SHP77 treated with DMSO at 0.1 percent for 48 hours (cell line): ENCODE data around the gene PRDM2.

Source experiments
- DNase-seq: peaks from one replicate; lab custom pipeline; 2025; lab: John Stamatoyannopoulos, UW

The PRDM2 gene

DNA sequence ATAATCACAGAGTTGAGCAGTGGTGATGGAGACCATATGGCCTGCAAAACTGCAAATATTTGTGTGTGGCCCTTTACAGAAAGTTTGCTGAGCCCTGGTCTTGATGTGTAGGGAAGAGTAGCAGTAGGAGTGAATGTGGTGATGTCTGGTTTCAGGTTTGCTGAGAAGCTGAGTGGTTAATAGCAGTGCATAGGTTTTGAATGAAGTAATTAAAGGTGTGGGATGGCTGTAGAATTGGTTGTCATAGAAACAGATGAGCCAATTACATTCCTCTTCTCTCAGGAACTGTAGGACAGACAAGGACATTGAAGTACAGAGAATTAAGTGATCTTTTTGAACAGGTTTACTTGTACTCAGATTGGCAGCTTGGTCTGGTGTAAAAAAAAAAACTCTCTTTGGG lies 37.4 kb downstream of the PRDM2 start:
- no peak for DNase-seq

DNA sequence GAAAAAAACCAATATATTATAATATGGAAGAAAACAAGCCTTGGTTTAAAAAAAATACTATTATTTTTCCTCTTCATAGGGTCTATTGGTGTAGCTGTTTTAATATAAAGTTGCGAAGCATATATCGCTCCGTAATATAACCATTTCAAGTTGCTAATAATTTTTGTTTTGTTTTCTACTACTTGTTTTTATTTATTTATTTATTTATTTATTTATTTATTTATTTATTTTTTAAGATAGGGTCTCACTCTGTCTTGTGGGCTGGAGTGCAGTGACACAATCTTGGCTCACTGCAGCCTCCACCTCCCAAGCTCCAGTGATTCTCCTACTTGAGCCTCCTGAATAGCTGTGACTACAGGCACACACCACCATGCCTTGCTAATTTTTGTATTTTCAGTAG lies 46.4 kb downstream of the PRDM2 start:
- DNase-seq: no peak

DNA sequence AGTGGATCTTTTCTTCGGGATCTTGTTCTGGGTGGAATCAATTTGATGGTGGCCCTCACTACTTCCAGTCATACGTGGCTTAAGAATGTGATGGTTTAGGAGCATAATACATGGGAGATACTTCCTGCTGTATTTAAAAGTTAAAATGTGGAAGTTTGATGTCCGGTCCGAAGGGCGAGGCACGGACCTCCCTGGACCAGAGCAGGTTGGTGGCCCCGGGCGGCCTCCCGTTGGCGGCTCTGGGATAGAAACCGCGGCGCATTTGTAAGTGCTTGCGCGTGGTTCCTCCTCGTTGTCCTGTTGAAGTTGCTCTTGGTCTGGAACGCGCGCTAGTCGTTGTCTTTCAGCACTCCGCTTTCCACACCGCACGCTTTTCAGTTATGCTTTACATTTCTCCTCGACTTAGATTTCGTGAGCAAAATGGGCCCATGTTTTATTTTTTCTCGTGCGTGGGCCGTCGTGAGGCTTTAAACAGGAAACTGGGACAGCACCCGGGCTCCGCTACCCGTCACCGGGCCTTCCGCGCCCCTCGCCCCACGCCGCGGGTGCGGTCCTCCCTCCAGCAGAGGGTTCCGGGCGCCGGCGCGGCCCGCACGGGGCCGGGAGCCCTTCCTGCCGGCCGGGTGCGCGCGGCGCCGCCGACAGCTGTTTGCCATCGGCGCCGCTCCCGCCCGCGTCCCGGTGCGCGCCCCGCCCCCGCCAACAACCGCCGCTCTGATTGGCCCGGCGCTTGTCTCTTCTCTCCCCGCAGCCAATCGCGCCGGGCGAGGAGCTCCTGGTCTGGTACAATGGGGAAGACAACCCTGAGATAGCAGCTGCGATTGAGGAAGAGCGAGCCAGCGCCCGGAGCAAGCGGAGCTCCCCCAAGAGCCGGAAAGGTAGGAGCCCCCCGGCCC lies 48.9 kb downstream of the PRDM2 start:
- DNase-seq: peak; percentile 72

DNA sequence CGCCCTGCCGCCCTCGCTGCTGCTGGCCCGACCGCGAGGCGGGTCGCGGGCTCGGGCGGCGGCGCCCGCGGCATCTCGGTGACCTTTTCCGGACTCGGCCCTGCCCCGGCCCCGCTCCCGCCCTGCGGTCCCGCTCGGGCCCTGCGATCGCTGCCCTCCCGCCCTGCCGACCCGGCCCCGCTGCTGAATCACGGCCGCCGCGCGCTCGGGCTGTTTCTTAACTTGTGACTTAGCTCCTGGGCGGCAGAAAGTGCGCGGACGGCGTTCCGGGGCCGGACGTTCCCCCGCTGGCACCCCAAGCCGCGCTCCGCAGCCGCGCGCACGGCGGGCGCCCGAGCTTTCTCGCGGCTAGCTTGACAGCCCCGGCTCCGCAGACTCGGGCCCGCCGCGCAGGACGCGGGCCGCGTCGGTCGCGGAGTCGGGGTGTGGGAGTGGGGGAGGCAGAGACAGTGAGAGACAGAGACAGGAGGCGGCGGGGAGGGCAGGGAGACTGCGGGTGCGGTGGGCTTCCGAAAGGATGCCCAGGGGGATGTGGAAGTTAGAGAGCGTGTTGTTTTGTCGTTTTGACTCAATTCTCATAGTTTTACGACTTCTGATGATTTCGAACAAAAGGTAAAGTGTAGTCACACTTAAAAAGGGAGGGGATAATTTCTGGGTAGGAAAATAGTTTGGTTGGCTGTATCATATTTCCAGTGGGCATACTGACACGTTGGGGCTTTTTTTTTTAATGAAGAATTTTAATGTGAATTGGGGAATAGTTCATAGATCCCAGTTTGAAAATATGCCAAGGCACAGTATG lies 49.8 kb downstream of the PRDM2 start:
- DNase-seq: no peak

DNA sequence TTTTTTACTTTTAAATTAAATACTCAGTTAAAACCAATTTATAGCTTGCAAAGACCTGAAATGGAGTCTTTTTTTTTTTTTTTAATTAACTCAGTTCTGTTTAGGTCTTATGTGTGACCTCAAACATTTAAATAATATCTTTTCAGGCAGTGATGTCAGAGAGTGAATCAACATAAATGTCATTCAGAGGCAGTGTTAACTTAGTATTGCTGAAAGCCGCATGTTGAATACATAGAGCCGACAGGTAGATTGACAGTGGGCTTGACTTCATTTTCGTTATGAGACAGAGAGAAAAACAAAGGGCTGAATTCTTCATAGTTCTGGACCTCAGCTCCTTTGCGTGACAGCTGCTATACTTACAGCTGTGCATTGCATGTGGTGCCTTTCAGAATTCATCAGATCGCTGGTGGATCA lies 51.5 kb downstream of the PRDM2 start:
- DNase-seq: no peak

DNA sequence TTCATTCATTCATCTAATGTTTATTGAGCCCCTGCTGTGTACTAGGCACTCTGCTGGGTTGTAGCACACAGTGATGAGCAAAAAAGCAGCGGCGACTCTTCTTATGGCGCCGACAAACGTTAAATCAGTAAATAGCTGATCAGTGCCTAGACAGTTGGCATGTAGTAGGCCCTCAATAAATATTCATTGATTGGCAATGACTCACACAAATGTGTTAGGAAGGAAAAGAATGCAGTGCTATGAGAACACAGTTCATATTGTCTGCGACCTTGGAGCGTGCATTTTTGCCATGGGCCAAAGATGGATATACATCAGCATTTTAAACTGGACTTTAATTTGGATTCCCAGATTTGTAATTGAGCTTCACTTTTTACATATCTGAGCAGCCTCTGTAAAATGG lies 52.0 kb downstream of the PRDM2 start:
- no peak for DNase-seq

DNA sequence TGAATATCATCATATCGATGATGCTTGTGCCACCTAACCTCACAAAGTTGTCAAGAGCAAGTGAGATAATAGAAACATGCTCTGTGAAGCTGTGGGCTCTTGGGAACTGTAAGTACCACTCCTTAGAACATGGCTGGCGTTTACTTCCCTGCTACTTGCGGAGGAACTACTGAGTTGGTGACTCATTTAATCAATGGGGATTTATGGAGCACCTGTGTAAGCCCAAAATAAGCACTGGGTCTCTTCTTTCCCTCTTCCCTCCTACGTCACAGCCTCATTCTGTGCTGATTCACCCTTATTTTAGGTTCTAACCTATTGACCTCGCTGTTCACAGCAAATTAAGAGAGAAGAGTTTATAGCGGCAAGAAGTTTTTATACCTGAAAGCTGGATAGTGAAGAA lies 52.9 kb downstream of the PRDM2 start:
- DNase-seq: no peak

DNA sequence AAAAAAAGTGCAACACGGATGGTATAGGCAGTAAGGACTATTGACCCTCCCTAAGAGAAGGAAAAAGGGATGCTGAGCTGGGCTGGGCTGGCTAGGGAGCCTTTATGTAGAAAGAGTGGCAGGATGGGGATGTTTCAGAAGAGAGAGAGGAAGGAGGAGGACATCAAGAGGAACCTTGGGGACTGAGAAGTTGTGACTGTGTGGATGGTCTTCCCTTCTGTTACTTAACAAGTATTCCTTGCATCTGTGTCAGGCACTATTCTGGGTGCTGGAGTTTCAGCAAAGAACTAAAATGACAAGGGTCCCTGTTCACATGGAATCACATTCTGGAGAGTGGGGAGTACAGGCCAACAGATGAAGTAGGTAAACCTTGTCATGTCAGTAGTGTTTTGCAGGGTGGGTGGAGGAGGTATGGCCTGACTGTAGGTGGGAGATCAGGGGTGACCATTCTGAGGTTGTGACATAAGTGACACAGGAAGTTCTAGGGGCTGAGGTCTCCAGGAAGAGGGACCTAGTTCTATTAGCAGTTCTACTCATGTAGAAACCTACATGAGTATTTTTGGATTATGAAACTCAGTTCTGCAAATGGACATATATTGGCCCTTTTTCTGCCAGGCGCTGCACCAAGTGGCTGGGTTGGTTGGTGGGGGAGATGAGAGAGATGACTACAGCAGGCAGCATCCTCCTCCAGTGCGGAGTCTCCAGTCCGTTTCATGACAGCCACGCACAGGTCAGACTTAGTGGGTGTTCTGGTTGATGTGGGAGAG lies 53.8 kb downstream of the PRDM2 start:
- no peak for DNase-seq

DNA sequence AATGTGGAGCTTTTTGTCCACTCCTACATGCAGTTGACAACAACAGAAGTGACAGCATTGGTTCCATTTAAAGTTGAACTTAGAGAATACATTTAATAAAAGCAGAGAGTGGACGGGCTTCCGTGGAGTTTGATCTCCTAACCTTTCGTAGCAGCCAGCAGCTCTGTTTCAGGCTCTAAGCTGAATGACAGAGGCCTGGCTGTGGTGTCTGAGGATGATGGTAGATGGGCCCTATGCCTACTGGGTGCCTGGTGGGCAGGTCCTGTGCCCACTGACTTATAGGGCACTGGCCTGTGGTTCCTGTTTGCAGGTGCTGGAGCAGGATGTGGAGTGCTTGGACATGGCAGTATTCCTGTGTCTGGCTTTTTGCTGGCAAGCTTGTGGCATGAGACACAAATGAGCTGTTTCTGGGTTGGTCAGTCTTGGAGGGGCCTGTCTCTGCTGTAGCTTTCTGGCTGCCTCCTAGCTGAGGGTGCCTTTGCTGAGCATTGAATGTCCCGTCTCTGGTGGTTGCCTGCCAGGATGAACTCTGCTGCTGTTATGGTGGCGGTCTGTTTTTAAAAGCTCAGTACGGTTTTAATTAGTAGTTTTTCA lies 54.6 kb downstream of the PRDM2 start:
- no peak for DNase-seq

DNA sequence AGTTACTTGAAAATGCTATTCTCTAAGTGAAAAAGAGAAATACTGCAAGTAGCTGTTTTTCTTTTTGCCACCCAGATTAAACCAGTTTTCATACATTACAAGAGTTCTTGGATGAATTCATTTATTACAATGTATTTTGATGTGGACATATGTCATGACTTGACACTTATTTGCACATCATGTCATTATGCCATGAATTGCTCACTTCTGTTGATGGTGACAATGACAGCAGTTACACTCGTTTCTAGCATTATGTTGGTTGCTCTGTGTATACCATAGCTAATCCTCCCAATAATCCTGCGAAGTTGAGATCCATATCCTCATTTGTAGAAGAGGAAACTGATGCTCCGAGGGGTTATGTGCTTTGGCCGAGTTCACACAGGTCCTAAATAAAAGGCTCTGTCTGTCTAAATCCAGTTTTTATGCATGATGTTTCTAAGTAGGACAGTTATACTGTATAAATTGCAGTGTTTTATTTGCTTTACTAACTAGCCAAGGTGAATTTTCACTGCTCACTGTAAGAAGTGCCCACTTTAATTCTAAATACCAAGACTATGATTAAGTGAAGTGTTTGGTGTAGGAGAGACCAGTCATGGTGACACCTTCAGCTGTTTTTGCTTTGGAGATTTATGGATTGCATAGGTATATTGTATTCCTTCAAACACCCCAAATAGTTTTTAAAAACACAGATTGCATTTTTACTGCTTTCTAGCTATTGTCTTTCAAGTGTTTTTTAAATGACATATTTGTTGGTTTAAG lies 56.7 kb downstream of the PRDM2 start:
- DNase-seq: no peak

DNA sequence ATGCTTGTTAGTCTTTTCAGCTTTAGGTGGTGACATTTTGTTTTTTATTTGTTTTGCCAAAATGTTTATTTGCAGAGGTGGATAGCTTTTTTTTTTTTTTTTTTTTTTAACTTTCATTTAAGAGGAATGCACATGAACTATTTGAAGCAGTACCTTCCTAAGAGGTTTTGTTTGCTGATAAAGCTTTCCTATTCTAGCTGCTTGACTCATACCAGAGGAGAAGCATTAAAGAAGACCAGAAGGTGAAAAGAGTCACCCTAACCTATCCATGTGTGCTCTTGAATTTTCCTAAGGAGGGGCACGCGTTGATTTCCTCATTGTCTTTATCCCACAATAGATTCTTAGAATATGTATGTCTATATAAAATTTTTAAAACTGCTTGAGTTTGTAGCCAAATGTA lies 57.7 kb downstream of the PRDM2 start:
- DNase-seq: no peak

DNA sequence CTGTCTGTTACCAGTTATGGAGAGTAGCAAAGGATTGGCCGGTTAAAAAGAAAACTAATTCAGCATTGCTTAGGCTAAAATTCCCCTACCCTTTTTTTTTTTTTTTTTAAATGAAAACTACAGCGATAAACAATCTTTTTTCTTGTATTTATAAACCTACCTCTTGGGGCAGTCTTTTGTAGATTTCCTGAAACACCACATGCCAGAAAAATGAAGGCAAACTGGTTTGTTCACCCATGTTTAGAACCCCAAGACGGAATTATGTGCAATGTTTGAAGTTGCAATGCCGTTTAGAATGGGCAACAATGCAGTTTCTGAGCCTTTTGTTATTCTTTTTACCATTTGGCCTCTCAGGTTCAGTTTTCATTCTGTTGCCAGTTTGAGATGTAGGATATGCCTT lies 59.1 kb downstream of the PRDM2 start:
- no peak for DNase-seq

DNA sequence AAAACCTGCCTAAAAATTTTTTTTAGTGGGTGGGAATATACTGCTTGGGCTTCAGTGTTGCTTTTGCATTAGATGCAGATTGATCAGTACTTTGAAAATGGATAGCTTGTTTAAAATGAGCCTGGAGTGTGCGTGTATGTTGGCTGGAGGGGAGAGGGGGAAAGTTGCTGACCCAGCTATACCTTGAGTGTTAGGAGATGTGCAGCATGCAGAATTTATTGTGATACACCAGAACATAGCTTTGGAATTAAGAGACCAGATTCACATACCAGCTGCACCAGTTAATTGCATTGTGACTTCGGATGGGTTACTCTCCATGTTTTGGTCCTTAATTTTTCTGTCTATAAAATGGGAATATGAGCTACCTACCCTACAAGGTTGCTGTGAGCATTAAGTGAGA lies 60.4 kb downstream of the PRDM2 start:
- no peak for DNase-seq

DNA sequence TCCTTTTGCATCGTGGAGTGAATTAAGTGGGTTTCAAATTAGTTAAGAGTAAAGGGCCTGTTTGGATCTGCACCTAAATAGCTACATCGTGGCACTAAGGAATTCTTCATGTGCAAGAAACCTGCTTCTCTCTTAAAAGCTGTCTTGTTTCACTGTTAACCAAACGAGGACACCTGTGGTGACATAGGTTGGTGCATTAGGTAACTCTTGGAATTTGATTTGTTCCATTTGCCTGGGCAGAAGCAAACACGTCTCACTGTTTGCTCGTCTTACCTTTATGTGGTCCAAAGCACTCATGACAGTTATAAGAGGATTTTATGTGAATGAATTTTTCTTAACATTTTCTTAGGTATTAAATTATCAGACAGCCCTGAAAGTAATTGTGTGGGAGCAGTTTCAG lies 60.9 kb downstream of the PRDM2 start:
- no peak for DNase-seq

DNA sequence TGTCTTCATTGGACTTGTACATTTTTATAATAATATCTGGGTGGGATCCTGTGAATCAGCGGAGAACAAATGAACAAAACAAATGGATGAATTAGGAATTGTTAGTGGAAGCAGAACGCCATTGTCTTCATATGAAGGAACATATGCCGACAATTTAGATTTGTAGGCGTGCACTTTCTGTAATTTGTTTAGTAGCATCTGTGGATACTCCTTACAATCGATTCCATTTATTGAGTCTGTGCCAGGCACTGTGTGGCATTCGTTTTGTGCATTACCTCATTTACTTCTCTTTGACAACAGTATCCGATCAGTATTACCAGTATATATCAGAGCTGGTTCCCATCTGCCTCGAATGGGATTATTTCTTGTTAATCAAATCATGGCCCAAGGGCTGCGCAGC lies 61.9 kb downstream of the PRDM2 start:
- no peak for DNase-seq

DNA sequence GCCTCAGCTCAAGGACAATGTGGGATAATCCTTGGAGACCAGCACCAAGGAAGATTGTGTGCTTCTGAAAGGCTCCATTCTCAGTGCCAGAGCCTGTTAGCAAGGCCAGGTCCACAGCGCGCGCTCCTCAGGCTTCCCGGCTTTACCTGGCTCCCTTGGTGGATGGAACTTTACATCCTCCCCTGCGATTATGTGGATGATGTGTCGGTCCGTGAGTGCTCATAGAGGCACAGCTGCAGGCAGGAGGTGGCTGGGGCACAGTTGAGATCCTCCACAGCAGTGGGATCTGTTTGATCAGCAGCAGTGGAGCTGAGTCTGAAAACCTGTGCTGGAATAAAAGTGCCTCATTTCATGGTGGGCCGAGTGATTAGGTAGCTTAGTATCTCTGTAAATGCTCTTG lies 62.7 kb downstream of the PRDM2 start:
- DNase-seq: no peak

DNA sequence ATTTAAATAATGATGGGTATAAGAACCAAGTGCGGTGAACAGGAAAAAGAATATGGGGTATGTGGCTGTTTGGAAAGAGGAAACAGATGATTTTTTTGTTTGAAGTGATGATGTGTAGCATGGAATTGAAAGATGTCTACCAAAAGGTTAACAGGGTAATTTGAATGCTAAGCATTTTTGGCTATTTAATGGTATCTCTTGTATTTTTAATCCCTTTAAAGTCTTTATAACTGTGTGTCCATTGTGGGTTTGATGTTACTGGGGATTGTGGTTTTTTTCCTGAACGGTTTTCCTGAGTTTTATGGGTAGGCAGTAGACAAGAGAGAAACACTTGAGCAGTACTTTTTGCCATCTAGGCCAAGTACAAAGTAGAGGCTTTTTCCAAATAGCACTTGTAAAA lies 63.2 kb downstream of the PRDM2 start:
- DNase-seq: no peak

DNA sequence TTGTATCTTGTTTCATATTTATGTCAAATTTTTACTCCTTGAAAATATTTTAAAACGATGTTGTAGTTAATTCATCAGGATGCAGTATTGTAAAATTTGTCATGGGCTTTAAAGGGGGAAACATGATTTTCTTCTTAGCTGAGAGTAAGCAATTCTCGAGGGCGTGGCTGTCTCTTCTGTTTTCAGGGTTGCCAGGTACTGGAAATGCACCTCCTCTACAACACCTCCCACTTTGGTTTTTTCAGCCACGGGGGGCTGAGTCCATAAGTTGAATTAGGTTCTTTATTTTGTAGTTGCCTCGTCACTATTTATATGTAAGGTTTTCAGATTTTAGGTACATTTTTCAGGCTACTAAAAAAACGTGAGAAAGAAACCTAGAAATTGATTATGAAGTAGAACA lies 64.0 kb downstream of the PRDM2 start:
- no peak for DNase-seq

DNA sequence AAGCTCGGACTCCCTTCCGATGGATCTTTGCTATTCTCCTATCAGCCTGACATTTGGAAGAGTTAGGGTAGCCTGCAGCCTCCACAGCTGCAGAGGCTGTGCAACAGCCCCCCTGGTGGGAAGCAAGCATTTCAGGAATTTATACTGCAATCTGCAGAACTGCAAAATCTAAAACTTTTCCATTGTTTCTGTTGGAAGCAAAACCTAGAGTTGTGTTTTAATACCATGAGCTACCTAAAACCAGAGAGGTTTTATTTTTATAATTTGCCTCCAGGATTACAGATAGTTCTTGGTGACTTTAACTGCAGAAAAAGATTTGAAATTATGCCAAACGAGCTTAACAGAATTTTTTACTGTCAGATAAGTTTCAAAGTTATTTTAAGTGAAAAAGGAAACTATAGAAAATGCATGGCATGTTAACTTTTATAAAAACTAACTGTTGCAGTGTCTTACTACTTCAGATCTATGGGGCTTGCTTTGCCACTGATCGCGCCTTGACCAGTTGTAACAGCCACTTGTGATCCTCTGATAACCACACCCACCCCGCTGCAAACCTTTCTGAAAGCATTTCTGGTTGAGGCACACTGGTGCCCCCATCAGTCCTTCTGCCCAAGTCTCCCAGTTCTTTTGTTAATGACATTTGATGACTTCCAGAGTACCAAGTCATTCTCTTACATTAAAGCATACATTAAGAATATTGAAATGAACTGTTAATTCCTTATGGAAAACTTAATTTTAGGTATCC lies 64.8 kb downstream of the PRDM2 start:
- DNase-seq: no peak
